ENCODE data around the gene NUMBL. TPM values are rescaled to one million over a fixed set of nuclear protein-coding genes. Genes with fewer than 3 reads are reported as not detected.

The NUMBL gene
- total and polyA plus RNA-seq, 4 donors: 1.1 to 4.6 (median 2.7) TPM

- TF ChIP-seq REST (IDR thresholded peaks at IDR 0.05) (no peak), ATF3 (IDR thresholded peaks at IDR 0.05) (no peak), FOXA2 (IDR thresholded peaks at IDR 0.05) (no peak), FOXA1 (IDR thresholded peaks at IDR 0.05) (no peak), SP1 (IDR thresholded peaks at IDR 0.05) (no peak), NR2F2 (IDR thresholded peaks at IDR 0.05) (no peak)
Measured at GRCh38 chr19:40686882-40687524, 3.4 kb downstream of the NUMBL start (continued).

- no peak for DNase-seq (ENCODE audit: low spot score)
- Histone ChIP-seq H3K4me1 (ENCODE audit: control insufficient read depth in 4 of 4, insufficient read depth in 4 of 4, low read length in 3 of 4) (peaks cover 0 to 4% (median 1%) of the 10 kb centered on the region in 4 donors), H3K4me3 (ENCODE audit: low read depth in 1 of 3, low read length in 3 of 3) (no peak overlapping the region), H3K9ac (ENCODE audit: low read depth in 1 of 2, low read length in 2 of 2) (no peak overlapping the region), H3K27me3 (ENCODE audit: control insufficient read depth in 4 of 4, insufficient read depth in 4 of 4, low read length in 3 of 4) (no peaks in the 10 kb centered on the region), H3K9me3 (ENCODE audit: control insufficient read depth in 4 of 4, low read length in 3 of 4) (no peaks in the 10 kb centered on the region), H3K27ac (ENCODE audit: low read depth in 1 of 2, low read length in 2 of 2) (no peak overlapping the region), H3K36me3 (ENCODE audit: control insufficient read depth in 4 of 4, insufficient read depth in 3 of 4, low read depth in 1 of 4, low read length in 3 of 4) (peaks cover 0 to 12% (median 2%) of the 10 kb centered on the region in 4 donors)
- TF ChIP-seq RXRA (IDR thresholded peaks at IDR 0.05): no peak
- no peak for TF ChIP-seq EGR1 (IDR thresholded peaks at IDR 0.05; ENCODE audit: low read depth in 2 of 2)
- no peak for TF ChIP-seq GABPA (IDR thresholded peaks at IDR 0.05 in 1 of 2, conservative IDR thresholded peaks at IDR 0.05 in 1 of 2)
- TF ChIP-seq REST (IDR thresholded peaks at IDR 0.05): no peak
- no peak for TF ChIP-seq ZBTB33 (IDR thresholded peaks at IDR 0.05)
- no peak for TF ChIP-seq MAX (IDR thresholded peaks at IDR 0.05)
- no peak for TF ChIP-seq JUND (IDR thresholded peaks at IDR 0.05)
- no peak for TF ChIP-seq SP1 (IDR thresholded peaks at IDR 0.05)
- TF ChIP-seq TAF1 (conservative IDR thresholded peaks at IDR 0.05): no peak
- WGBS: 82% methylated on average over 6 of the region's 6 CpGs
Measured at GRCh38 chr19:40685563-40685962, 4.9 kb downstream of the NUMBL start.

Data from liver (tissue), 9 donors.